ENCODE data around the gene SRGN.
"Not testable (repeated sequence)": the region's sequence is repeated elsewhere in the genome, so short reads cannot be mapped to it uniquely, and the experiment has no call there.

SRGN gene, protein sequence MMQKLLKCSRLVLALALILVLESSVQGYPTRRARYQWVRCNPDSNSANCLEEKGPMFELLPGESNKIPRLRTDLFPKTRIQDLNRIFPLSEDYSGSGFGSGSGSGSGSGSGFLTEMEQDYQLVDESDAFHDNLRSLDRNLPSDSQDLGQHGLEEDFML

DNA sequence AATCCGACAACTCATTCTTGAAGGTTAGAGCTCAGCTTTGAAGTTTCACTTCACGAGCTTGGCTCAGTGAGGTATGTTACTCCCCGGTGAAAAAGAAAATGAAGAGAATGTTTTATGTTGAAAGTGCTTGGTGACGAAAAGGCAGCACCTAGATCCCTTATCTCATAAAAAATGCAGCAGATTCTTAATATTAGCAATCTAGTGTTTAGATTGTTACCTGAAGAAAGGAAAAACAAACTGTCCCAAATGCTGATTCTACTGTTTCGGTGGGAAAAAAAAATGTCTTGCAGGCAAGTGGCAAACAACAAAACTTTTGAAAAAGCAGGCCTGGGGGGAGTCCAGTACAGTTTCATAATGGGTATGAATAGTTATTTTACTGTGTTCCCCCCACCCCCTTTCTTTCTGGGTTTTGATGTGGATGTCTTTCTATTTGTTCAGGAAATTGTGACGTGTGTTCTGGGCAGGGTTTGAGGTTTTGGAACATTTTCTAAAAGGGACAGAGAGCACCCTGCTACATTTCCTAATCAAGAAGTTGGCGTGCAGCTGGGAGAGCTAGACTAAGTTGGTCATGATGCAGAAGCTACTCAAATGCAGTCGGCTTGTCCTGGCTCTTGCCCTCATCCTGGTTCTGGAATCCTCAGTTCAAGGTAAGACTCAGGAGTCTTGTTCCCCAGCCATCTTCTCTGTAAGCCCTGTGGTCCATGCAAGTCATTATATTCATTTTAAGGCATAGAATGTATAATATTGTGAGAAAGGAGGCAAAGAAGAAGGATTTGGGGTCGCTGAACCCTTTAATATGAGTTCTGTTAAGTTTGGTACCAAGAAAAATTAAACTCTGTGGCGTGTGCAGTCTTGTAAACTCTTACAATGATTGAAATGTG, at the start of gene SRGN:
TSS of gene SRGN (plus strand) at position 514 of the 881 bp plus-strand sequence. CDS start at position 569, 55 bp downstream.
- in situ Hi-C loops (cut with HindIII; ENCODE audit: low sequenced_read_pairs): no loop called here

DNA sequence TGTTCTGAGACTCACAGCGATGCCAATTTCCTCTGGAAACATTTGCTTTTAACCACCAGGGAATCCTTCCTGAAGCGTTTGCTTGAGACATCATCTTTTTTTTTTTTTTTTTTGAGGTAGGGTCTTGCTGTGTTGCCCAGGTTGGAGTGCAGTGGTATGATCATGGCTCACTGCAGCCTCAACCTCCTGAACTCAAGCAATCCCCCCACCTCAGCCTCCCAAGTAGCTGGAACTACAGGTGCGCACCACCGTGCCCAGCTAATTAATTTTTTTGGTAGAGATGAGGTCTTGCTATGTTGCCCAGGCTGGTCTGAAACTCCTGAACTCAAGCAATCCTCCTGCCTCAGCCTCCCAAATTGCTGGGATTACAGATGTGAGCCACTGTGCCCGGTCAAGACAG, 47.0 kb upstream of the SRGN start:
- in situ Hi-C loops (cut with HindIII; ENCODE audit: low sequenced_read_pairs): not testable (repeated sequence)

DNA sequence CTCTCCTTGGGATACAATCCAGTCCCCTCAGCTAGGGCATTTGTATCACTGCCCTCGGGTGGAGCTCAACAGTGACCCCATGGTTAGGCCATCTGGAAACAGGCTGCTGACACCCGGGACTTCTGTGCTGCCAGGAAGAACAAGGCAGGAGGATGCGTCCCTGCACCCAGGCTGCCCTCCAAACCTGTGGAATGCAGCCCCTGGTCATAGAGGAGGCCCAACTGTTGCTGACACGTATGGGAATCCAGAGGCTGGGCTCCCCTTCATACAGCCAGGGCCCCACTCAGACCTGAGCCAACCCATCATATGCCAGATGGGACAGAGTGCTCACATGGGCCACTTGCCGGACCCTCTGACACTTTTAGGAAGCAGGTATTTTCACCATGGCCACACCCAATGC, 45.5 kb upstream of the SRGN start:
- in situ Hi-C loops (cut with HindIII; ENCODE audit: low sequenced_read_pairs): no loop called here

DNA sequence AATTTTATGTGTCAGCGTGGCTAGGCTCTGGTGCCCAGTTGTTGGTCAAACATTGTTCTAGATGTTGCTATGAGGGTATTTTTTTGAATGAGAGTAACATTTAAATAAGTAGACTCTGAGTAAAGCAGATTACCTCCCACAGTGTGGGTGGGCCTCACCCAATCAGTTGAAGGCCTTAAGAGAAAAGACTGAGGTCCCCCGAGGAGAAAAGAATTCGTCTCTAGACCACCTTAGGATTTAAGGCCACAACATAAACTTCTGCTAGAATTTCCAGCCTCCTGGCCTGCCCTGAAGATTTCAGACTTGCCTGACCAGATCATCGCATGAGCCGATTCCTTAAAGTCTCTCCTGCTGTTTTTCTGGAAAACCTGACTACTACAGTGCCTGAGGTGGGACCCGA, 45.1 kb upstream of the SRGN start:
- in situ Hi-C loops (cut with HindIII; ENCODE audit: low sequenced_read_pairs): no loop called here

DNA sequence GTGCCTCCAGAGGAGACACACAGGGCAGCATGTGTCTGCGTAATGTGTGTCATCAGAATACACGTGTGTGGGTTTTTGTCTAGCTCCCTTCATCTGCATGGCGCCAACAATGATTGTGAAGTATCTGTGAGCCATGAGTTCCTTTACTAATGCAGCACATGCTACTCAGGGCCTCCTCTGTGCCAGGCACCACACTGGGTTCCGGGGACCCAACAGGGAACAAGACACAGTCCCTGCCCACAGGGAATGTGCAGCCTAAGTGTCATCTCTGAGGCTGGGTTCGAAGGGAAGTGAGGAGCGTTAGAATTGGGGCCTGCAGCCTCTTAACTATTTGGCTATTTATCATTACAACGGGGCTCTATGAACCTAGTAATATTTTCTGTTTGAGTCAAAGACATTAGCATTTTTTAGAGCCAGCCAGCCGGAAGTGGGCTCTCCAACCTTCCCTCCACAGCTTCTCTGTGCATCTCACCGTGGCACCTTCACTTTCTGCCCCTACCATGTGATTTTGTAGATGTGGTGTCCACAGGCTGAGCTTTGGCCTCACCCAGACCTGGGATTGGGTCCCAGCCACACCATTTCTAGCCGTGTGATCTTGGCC, 43.9 kb upstream of the SRGN start:
- in situ Hi-C loops (cut with HindIII; ENCODE audit: low sequenced_read_pairs): no loop called here

DNA sequence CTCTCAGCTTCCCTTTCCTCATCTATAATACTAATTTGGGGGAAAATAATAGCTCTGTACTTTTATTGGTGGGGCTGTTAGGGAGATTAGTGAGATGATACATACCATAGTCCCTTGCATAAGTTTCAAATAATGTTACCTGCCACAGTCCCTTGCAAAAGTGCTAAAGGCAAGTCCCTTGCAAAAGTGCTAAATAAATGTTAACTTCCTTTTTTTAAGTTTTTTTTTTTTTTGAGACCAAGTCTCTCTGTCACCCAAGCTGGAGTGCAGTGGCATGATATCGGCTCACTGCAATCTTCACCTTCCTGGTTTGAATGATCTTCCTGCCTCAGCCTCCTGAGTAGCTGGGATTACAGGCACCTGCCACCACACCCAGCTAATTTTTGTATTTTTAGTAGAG, 43.4 kb upstream of the SRGN start:
- in situ Hi-C loops (cut with HindIII; ENCODE audit: low sequenced_read_pairs): no loop called here

DNA sequence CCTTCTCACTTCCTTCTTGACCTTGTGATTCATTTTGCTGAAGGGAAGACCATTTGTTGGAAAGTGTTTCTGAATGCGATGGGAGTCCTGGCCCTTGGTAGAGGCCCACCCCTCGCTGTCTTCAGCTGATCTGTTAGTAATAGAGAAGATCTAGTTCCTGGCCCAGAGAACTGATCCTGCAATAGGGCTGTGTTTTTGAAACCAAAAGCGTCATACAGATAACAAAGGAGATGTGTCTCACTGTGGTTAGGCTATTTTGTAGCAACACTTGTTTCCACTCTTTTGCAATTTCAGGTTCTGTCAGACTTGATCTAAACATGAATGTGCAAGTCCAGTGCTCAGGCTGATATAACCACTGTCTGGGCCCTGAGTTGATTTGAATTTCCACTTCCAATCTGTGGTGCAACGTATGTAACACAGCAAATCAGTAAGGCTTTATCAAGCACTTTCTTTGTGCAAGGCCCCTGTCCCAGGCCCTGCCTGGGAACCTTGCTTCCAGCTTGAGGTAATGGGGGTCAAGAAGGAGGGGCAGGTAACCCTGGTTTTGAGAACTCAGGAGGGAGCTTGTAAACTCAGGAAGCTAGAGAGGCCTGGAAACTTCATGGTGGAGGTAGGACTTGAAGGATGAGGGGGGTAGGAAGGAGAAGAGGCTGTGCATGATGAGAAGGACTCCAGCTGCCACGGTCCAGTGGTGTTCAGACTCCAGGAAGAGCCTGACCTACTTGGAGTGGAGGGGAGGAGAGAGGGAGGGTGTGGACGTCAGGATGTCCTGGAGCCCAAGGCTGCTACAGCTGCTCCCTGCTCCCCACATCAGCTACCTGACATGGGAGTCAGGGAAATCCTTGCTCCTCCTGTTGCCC, 42.2 kb upstream of the SRGN start:
- in situ Hi-C loops (cut with HindIII; ENCODE audit: low sequenced_read_pairs): no loop called here

DNA sequence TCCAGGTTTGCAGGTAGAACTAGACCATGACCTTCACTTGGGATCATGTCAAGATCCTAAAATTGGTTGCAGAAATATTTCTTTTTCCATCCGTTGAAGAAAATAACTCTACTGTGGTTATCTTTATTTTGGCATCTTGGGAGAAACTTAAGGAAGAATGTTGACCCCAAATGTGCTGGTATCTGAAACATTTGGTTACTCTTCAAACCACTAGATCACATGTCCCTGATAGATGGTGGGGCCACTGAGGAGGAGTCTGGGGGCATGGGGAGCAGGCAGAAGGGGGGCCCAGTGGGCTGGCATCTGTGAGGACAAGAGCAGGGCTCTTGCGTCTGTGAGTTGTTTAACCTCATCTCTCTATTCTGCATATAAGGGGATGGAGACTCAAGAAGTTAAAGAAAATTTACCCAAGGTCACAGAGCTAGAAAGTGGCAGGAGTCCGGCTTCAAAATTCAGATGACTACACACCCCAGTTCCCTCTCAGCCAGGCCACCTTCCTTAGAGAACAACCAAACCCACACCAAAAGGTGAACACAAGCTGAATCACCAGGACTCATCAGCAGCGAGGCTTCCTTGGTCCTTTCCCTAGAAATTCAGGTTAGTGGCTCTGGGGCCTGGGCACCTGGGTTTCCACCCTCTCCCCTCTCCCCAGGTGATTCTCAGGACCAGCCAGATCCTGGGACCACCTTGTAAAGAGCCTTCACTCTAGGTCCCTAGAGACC, 40.6 kb upstream of the SRGN start:
- in situ Hi-C loops (cut with HindIII; ENCODE audit: low sequenced_read_pairs): no loop called here

DNA sequence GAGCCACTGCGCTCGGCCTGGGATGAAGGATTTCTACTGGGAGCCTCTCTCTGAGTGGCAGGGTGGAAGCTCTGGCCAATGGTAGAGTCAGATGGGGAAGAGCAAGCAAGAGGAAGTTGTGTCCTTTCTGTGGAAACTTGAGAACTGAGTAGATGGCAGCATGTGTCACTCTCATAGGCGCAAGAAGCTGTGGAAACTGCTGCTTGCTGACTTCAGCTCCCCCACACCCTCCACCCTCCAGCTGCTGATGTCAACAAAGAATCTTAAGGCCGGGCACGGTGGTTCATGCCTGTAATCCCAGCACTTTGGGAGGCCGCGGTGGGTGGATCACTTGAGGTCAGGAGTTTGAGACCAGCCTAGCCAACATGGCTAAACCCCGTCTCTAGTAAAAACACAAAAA, 39.8 kb upstream of the SRGN start:
- in situ Hi-C loops (cut with HindIII; ENCODE audit: low sequenced_read_pairs): no loop called here

DNA sequence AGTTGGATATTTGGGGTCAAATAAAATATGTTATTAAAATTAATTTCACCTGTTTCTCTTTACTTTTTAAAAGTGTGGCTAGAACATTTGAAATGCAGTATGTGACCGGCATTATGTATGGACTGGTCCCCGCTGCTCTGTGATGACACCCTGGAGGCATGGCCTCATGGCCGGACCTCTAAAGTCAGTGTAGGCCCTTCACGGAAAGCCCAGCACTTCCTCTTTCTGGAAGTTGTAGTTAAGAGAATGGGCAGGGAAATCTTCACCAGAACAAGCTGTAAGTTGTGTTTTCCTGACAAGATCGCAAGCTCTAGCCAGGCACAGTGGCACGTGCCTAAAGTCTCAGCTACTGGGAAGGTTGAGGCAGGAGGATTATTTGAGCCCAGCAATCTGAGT, 38.3 kb upstream of the SRGN start:
- in situ Hi-C loops (cut with HindIII; ENCODE audit: low sequenced_read_pairs): no loop called here

DNA sequence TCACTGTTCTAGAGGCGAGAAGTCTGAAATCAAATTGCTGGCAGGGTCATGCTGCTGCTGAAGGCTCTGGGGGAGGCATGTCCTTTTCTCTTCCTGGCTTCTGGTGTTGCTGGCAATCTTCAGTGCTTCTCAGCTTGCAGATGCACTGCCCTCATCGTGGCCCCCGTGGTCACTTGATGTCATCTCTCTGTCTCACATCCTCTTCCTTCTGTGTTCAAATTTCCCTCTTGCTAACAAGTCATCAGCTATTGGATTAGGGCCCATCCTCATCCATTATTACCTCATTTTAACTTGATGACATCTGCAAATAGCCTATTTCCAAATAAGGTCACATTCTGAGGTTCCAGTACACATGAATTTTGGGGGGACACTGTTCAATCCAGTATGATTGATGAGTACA, 36.6 kb upstream of the SRGN start:
- in situ Hi-C loops (cut with HindIII; ENCODE audit: low sequenced_read_pairs): no loop called here

DNA sequence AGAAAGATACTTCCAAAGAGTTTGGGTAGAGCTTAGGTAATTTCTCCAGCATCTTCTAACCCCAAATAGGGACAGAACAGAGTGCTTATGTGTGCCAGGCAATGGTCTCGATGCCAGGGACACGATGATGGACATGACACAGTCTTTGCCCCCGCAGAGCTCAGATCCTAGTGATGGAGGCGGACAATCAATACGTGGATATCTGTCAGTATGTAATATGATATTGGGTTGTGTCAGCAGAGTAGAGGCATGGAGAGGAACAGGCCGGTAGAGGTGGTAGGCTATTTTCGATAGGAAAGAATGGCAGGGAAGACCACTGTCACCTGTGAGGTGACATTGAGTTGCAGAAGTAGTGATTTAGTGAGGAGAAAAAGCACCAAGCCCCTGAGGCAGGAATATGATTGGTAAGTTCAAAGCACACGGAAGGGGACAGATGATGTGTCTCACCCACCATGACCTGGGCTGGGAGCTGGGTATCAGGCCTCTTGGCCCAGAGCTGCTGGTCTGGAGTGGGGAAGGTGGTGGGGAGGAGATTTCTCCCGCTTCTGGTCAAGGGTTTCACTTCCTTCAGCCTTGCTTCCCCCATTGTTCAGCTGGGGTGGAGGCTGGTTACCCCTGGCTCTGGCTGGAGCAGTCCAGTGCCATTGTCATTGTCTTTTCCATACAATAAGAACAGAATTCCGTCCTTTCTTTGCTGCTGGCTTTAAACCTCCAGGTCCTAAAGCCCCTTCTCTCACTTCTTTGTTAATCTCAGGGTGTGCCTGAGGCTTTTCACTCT, 36.0 kb upstream of the SRGN start:
- in situ Hi-C loops (cut with HindIII; ENCODE audit: low sequenced_read_pairs): no loop called here

DNA sequence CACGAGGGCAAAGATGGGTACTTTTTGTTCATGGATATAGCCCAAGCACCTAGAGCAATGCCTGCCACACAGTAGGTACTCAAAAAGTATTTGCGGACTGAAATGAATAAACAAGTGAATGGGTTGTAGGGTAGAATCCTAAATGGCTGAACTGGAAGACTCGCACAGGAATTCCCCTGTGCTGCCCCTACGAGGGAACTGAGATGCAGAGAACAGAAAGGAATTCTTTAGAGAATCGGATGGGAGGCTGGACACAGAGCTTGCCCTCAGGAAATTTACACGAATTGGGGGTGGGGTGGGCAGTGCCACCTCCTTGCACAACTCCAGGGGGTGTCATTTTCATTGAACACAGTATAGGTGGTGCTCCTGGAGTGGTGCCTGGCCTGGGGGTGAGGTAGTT, 35.2 kb upstream of the SRGN start:
- in situ Hi-C loops (cut with HindIII; ENCODE audit: low sequenced_read_pairs): no loop called here

DNA sequence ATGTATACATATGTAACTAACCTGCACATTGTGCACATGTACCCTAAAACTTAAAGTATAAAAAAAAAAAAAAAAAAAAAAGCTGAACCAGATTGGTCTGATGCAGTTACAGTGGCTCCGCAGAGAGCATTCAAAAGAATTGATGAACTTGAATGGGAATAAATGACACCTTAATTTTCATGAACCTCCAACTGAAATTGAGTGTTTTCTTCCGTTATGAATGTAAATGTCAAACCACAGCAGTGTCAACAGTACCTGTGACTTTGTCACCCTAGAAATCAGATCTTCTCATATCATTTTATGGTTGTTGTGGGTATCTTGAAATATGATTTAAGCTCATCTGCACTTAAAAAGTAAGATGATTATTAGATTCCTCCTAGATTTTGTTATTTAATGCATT, 32.7 kb upstream of the SRGN start:
- in situ Hi-C loops (cut with HindIII; ENCODE audit: low sequenced_read_pairs): no loop called here

DNA sequence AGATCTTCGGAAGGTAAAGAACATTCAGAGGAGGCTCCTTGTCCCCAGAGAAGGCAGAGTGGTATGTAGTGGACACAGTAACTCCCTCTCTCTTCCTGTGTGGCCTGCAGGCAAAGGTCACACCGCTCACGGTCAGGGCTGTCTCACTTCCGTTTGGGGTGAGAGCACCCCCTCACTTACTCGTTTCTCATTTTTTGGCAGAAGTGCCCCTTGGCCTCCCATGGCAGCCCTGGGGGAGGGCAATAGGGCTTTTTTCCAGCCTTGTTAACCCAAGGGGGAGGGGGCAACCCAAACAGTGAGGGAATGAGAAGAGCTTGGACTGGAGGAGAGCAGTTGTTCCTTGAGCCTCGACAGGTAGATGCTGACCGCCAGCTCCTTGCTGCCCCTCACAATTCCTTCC, 31.8 kb upstream of the SRGN start:
- in situ Hi-C loops (cut with HindIII; ENCODE audit: low sequenced_read_pairs): no loop called here

DNA sequence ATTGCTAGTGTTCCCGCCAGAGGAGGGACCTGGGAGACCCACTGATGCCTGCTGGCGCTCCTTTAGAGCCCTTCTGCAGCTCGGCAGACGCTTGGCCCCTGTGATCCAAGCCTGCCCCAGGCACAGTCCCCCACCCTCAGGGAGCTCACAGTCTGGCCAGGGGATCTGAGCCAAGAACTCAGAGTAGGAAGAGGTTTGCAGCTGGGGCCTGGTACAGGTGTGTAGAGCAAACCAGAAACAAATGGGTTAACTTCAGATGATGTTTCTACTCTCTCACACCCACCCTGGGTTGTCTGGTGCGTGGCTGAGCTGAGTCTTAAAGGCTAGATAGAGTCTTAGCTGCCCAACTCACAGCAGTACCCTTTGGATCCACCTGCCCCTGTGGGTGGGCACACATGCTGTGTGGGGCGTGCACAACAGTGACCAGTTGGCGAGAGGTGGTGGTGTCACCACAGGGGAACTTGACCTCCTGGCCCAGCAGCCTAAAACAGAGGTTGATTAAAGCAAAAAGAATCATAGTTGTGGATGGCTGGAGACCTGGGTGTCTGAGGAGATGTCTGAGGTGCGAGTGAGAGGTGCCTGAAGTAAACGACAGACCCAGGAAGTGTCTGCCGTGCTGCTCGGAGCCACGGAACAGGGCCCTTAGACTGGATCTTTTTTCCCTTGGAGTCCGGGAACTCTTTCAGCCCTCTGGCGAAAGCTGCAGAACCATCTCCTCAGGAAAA, 31.2 kb upstream of the SRGN start:
- in situ Hi-C loops (cut with HindIII; ENCODE audit: low sequenced_read_pairs): no loop called here

DNA sequence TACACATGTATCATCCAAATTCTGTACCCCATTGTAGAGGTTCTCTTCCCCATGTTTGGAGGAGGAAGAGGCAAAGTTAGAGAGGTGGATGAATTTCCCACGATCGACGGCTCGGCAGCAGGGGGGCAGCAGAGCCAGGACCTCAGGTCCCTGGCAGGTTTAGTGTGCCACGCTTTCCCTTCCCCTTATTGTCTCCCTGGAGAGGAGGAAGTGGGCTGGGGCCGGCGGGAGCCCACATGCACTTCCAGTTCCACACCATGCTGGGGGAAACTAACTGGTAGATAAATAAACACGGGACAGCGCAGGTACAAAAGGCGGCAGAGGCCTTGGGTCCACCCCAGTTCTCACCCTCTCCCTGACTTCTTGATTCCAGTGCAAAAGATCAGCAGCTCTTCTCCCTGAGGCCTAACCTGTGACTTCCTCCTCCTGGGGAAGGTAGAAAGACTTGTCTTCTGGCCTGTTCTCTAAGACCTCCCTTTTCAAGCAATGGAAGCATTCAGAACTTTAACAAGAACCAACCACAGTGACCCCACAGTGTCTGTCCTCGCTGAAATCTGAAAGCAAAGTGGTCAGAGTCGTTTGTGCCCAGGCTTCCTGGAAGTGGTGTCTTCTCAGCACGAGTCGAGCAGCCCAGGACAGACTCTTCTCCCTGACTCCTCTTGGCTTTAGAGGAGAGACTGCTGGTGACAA, 30.5 kb upstream of the SRGN start:
- in situ Hi-C loops (cut with HindIII; ENCODE audit: low sequenced_read_pairs): no loop called here

DNA sequence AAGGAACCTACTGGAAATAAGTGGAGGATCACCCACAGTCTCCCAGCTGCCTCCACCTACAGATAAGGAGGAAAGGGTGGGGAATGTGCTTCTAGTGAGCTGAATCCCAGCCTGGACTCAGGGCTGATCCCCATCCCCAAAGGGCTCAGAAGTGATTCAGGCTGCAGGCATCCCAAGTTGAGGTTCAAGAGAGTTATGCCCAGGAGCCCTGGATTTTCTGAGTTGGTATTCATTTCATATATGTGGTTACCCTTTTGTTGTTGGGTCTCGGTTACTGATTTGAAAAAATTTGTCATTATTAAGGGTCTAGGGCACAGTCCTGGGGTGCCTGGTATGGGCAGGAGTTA, 30.0 kb upstream of the SRGN start:
- in situ Hi-C loops (cut with HindIII; ENCODE audit: low sequenced_read_pairs): no loop called here
